Measurements from ENCODE around the gene KRTCAP2.

Gene KRTCAP2

DNA sequence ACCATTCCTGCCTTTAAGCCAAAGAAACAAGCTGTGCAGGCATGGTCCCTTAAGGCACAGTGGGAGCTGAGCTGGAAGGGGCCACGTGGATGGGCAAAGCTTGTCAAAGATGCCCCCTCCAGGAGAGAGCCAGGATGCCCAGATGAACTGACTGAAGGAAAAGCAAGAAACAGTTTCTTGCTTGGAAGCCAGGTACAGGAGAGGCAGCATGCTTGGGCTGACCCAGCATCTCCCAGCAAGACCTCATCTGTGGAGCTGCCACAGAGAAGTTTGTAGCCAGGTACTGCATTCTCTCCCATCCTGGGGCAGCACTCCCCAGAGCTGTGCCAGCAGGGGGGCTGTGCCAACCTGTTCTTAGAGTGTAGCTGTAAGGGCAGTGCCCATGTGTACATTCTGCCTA, 38.8 kb downstream of the KRTCAP2 start:
- DNase-seq, result no peak
- Histone ChIP-seq H3K4me1 (peaks cover 7% of the 10 kb centered on the region), H3K9me3 (no peaks in the 10 kb centered on the region), H3K4me3 (ENCODE audit: low read depth, low read length) (peak overlapping the region; percentile 95; the same call in 1 of the 2 replicates), H3K27me3 (no peaks in the 10 kb centered on the region), H3K36me3 (no peaks in the 10 kb centered on the region; the same call in 1 of the 2 replicates)
- TF ChIP-seq, protein P1, sequence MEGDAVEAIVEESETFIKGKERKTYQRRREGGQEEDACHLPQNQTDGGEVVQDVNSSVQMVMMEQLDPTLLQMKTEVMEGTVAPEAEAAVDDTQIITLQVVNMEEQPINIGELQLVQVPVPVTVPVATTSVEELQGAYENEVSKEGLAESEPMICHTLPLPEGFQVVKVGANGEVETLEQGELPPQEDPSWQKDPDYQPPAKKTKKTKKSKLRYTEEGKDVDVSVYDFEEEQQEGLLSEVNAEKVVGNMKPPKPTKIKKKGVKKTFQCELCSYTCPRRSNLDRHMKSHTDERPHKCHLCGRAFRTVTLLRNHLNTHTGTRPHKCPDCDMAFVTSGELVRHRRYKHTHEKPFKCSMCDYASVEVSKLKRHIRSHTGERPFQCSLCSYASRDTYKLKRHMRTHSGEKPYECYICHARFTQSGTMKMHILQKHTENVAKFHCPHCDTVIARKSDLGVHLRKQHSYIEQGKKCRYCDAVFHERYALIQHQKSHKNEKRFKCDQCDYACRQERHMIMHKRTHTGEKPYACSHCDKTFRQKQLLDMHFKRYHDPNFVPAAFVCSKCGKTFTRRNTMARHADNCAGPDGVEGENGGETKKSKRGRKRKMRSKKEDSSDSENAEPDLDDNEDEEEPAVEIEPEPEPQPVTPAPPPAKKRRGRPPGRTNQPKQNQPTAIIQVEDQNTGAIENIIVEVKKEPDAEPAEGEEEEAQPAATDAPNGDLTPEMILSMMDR (IDR thresholded peaks at IDR 0.05; ENCODE audit: low read depth, low read length), result no peak

DNA sequence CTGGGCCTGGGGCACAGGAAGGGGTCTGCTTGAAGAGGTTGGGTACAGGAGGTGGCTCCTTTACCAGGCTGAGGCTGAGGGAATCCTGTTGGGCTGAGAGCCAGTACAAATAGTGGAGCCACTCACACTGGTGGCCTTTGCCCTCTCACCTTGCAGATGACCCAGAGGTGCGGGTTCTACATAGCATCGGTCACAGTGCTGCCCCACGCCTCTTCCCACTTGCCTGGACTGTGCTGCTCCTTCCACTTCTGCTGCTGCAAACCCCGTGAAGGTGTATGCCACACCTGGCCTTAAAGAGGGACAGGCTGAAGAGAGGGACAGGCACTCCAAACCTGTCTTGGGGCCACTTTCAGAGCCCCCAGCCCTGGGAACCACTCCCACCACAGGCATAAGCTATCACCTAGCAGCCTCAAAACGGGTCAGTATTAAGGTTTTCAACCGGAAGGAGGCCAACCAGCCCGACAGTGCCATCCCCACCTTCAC, 39.3 kb downstream of the KRTCAP2 start:
- TF ChIP-seq, protein P1 (IDR thresholded peaks at IDR 0.05; ENCODE audit: low read depth, low read length), result no peak
- Histone ChIP-seq H3K9me3 (no peaks in the 10 kb centered on the region), H3K36me3 (no peaks in the 10 kb centered on the region; the same call in 1 of the 2 replicates), H3K4me1 (peaks cover 12% of the 10 kb centered on the region), H3K4me3 (ENCODE audit: low read depth, low read length) (no peak overlapping the region), H3K27me3 (no peaks in the 10 kb centered on the region)
- DNase-seq, result no peak

DNA sequence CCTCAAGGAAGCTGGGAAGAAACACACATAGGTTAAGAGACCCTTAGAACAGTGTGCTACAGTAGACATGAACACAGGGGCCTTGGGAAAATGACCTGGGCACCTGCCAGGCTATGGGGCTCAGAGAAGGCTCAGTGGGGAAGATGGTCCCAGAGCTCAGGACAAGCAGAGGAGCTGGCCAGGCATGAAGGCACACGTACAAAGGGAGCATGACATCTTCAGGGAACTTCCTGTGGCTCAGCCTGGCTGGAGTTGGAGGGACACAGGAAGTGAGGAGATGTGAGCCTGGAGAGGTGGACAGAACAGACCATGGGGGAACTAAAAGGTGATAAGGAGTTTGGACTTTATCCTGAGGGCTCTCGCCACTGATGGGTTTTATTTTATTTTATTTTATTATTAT, 41.2 kb downstream of the KRTCAP2 start:
- DNase-seq, result no peak
- H3K36me3 ChIP-seq, result no peaks in the 10 kb centered on the region
- TF ChIP-seq, protein P1 (IDR thresholded peaks at IDR 0.05; ENCODE audit: low read depth, low read length), result no peak
- H3K27me3 ChIP-seq, result no peaks in the 10 kb centered on the region
- H3K4me3 ChIP-seq (ENCODE audit: low read depth, low read length), result no peak overlapping the region
- peaks cover under 1% of the 10 kb centered on the region; the same call in 1 of the 2 replicates for H3K9me3 ChIP-seq
- H3K4me1 ChIP-seq, result peaks cover 22% of the 10 kb centered on the region

DNA sequence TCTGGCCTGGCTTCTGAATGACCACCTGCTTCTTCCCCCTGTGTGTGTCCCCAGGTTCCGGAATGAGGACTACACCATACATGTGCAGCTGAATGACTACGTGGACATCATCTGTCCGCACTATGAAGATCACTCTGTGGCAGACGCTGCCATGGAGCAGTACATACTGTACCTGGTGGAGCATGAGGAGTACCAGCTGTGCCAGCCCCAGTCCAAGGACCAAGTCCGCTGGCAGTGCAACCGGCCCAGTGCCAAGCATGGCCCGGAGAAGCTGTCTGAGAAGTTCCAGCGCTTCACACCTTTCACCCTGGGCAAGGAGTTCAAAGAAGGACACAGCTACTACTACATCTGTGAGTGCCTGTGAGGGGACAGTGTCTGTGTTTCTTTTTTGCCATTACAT, 41.8 kb downstream of the KRTCAP2 start:
- Histone ChIP-seq H3K36me3 (no peaks in the 10 kb centered on the region), H3K27me3 (no peaks in the 10 kb centered on the region), H3K9me3 (peaks cover 2% of the 10 kb centered on the region; the same call in 1 of the 2 replicates), H3K4me1 (peaks cover 27% of the 10 kb centered on the region), H3K4me3 (ENCODE audit: low read depth, low read length) (no peak overlapping the region)
- TF ChIP-seq, protein P1 (IDR thresholded peaks at IDR 0.05; ENCODE audit: low read depth, low read length), result no peak
- no peak for DNase-seq

DNA sequence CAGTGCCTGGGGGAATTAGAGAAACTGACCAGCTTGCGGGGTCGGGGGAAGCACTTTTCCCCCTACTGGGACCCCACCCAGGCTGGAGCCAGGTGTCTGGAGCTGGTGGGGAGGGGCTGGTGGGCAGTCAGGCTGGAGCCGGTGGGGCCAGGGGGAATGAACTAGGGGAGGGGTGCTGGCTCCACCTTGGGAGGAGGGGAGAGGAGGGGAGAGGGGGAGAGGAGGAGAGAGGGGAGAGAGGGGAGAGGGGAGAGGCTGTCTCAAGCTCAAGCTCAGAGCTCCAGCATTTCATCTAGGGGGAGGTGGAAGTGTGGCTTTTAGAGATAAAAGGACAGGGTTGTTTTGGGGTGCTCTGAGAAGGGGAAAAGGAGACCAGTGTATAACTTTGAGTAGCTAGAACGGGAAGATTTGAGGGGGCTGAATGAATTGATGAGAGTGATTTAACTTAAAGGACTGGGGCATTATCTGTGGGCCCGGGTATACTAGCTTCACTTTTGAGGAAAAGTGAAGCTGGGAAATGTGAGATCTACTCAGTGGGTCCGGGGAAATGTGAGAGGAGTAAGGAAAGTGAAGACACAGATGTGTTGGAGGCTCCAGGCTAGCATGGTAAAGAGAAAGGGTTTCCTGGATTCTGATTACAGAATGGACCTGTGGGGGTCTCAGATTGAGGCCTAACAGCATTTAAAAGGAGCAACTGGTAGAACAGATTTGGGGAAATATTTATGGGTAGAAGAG, 42.7 kb downstream of the KRTCAP2 start:
- Histone ChIP-seq H3K27me3 (no peaks in the 10 kb centered on the region), H3K4me1 (peaks cover 32% of the 10 kb centered on the region), H3K36me3 (no peaks in the 10 kb centered on the region), H3K4me3 (ENCODE audit: low read depth, low read length) (no peak overlapping the region), H3K9me3 (peaks cover 2% of the 10 kb centered on the region; the same call in 1 of the 2 replicates)
- TF ChIP-seq, protein P1 (IDR thresholded peaks at IDR 0.05; ENCODE audit: low read depth, low read length), result no peak
- no peak for DNase-seq

Data from BE2C (cell line).